ENCODE measurements around the gene FRA10AC1.

The FRA10AC1 gene

GRCh38 chr10:93702210-93703001 lies at the start of gene FRA10AC1:
Gene FRA10AC1, minus strand, starts transcription at chr10:93702592. Its CDS starts 2,486 bp downstream, at chr10:93700106.
- DNase-seq, result peak; percentile 93 to 96 (median 95)

GRCh38 chr10:93751832-93752231 lies 49.4 kb upstream of the FRA10AC1 start:
- DNase-seq, result peak in 2 of 3 donors; percentile 31 to 37

- DNase-seq, result no peak
These were observed 48.7 kb upstream of the FRA10AC1 start for GRCh38 chr10:93751124-93751523.

DNA sequence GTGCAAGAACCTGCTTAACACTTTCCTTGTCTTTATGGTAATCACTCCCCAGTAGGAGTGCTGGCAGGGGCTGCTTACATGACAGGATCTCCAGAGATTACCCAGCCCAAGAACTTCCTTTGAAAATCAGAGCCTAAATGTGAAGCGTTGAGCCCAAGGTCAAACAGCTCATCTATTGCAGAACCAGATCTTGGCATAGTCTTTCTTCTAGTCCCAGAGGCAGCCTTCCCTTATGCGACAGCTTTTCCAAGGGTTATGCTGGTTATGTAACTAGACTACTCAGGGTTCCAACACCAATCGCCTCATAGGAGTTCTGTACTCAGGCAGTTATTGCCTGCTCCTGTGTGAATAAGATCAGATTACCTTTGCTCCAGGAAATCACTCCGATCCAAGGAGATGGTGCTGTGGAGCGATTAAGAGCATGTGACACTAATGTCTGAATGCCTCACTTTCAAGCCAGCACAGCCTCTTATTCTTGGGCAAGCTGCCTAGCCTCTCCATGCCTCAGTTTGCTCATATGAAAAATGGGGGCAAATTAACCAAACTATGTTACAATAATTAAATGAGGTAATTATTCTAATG lies 46.9 kb upstream of the FRA10AC1 start:
- no peak for DNase-seq

- DNase-seq, result no peak
These were observed 44.5 kb upstream of the FRA10AC1 start for GRCh38 chr10:93746844-93747284.

DNA sequence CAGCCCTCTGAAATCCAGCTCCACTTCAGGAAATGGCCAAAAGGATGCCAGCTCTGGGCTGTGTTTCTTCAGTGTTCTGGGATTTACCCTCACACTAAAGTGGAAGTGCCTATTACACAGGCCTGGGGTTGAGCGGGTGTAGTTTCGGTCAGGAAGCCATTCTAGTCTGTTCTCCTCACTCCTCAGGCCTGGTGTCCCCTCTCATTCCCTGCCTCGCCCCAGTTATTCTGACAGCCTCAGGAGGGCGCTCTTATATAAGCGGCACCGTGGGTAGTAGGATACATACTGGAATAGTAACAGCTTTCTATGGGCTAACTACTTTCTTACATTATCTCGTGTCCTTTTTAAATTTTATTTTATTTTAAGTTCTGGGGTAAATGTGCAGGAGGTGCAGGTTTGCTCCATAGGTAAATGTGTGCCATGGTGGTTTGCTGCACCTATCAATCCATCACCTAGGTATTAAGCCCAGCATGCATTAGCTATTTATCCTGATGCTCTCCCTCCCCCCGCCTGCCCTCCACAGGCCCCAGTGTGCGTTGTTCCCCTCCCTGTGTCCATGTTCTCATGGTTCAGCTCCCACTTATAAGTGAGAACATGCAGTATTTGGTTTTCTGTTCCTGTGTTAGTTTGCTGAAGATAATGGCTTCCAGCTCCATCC lies 43.1 kb upstream of the FRA10AC1 start:
- peak; percentile 68 to 77 (median 74) for DNase-seq

GRCh38 chr10:93742633-93743349 lies 40.4 kb upstream of the FRA10AC1 start:
- DNase-seq, result peak; percentile 71 to 90 (median 84)

DNA sequence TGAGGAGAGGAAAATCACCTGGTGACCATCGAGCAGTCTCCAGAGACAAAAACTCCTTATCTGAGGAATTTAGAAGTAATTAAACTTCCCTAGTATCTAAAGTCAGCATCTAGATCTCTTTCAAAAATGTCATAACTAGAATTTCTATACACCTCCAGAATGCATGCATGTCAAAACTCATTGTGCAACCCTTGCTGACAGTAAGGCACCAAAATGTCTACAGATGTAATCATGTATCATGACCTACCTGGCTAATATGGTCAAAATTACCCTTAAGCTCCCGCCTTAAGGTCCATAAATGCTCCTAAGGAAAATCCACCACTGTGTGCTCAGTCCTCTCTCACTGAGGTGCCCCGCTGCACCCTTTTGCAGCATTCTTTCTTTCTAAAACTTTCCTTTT lies 39.0 kb upstream of the FRA10AC1 start:
- no peak for DNase-seq

DNA sequence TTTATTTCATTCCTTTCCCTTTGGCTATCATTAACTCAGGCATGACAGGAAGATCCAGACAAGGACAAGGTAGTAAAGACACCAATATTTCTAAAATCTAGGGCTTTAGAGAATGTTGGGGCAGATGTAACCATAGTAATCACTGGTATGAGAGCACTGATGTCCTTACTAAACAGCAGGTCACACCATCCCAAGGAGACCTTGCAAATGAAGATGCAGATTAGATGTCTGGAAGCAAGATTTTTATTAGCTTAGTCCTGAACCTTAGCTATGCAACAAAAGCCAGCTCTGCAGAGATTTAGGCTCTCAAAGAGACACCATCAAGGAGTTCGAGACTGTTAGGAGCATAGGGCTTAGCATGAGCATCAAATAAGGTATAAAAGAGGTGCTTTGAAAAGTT lies 23.6 kb upstream of the FRA10AC1 start:
- DNase-seq, result no peak

- peak in 2 of 3 donors; percentile 13 to 21 for DNase-seq
These were observed 20.8 kb upstream of the FRA10AC1 start for GRCh38 chr10:93723153-93723552.

GRCh38 chr10:93722550-93722949 lies 20.2 kb upstream of the FRA10AC1 start:
- DNase-seq, result no peak

GRCh38 chr10:93719901-93720300 lies 17.5 kb upstream of the FRA10AC1 start:
- no peak for DNase-seq

DNA sequence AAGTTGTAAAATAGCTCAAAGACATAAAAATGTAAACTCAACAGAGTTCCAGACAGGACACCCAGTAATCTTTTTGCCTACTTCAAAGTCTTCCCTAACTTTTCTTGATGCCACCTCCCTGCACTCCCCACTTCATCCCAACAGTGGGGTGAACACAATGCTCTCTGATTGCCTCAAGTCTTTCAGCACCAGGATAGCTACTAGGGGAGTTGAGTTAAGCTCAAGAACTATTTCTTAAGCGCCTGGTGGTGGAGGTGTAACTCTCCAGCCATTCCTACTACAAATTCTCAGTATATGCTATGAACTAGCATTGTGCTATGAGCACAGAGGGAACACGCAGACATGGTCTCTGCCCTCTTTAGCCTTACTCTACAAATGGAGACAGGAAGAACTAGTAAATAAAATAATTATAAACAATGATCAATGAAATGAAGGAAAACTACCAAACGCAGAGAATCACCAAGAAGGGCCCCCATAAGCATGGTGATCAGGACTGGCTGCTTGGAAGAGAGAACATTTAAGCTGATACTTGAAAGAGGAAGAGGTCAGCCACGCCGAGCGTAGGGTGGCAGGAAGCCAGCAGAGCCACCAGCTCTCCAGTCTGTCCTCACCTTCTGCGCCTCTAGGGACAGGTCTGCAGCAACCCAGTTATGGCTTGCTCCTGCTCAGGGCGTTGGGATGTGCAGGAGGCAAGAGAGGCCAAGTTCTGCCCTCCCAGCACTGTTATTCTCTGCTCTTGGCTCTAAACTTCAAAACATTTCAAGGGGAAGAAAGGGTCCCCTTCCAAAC lies 16.7 kb upstream of the FRA10AC1 start:
- DNase-seq, result peak; percentile 36 to 46 (median 41)

GRCh38 chr10:93716766-93717165 lies 14.4 kb upstream of the FRA10AC1 start:
- DNase-seq, result no peak

DNA sequence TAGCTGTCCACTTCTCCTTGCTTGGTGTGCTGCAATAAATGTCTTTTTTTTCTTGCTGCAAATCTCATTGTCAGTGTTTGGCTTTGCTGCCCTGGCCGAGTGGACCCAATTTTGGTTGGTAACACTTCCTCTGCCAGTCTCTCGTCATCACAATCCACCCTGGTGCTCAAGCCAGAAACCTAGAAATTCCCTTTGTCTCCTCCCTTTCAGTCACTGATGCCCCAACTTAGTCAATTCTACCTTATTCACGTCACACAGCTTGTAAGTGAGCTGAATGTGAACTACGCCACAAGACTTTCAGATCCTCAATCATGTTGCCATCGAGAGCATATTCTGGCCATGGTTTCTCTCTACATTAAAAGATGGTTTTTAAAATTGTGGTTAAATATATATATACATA lies 13.0 kb upstream of the FRA10AC1 start:
- peak in 1 of 3 donors; percentile 10 for DNase-seq

GRCh38 chr10:93712593-93712992 lies 10.2 kb upstream of the FRA10AC1 start:
- no peak for DNase-seq

GRCh38 chr10:93711891-93712290 lies 9.5 kb upstream of the FRA10AC1 start:
- DNase-seq, result no peak

DNA sequence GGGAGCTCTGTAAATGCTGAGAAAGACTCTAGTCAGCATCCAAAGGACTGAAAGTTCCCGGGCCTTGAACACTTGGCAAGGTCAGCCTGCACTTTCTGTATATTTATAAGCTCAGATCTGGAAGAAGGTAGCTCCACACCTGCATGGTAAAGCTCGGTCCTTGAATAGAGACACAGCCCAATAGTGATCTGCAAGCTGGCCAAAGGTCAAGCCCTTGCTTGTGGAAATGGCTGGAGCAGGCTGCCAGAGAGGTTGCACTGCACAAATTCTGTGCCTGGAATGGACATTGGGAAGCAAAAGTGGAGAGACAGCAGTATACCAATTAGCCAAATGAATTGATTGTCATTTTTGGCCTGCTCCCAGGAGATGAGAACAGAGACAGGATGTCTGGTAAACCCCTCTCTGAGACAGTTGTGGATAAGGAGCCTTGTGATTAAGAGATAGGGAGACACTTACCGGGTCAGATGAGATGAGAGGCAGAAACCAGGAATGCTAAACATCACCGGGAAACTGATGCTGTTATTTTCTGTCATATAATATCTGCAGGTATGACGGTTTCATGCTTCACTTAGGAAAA lies 8.0 kb upstream of the FRA10AC1 start:
- no peak for DNase-seq

DNA sequence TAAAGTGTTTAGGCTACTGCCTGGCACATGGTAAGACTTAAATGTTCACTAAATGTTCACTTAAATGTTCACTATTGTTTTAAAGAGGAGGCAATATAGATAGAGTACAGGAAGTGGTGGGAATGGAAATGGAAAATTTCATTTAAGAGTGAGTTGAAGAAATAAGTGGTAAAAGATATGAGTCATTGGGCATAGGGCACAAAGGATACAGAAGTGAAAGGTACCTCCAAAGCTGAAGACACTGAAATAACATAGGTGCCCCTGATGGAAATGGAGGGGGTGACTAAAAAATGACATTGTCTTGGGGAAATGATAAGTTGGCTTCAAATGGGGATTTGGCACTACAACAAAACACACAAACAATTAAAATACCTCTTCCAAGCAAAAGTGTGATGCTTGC lies 5.2 kb upstream of the FRA10AC1 start:
- DNase-seq, result no peak

GRCh38 chr10:93704451-93704850 lies 2.1 kb upstream of the FRA10AC1 start:
- DNase-seq, result no peak

- DNase-seq, result no peak
These were observed 1.4 kb upstream of the FRA10AC1 start for GRCh38 chr10:93703841-93704240.

- peak in 1 of 3 donors; percentile 6 for DNase-seq
These were observed 674 bp upstream of the FRA10AC1 start for GRCh38 chr10:93703066-93703465.

All from suppressor macrophage treated with lipopolysaccharide for 1 hour (primary cell).